ENCODE measurements around the gene TBC1D17.

GRCh38 chr19:49852631-49853126 lies 24.8 kb upstream of the TBC1D17 start:
- TF ChIP-seq CTCF (conservative IDR thresholded peaks at IDR 0.05; ENCODE audit: low read depth, low read length), result no peak
- no peak for TF ChIP-seq EZH2 (IDR thresholded peaks at IDR 0.05; ENCODE audit: low read length, unreplicated experiment)
- no peak for TF ChIP-seq EZH2phosphoT487 (IDR thresholded peaks at IDR 0.05; ENCODE audit: borderline replicate concordance, low read length)

All from PC-3 (cell line).